ENCODE data around the gene ITPK1.

- TF ChIP-seq NFE2L2 (conservative IDR thresholded peaks at IDR 0.05; ENCODE audit: low read length) (no peak), RAD21 (conservative IDR thresholded peaks at IDR 0.05 in 1 of 2, IDR thresholded peaks at IDR 0.05 in 1 of 2) (no peak), RFX5 (IDR thresholded peaks at IDR 0.05) (no peak), POLR2A (IDR thresholded peaks at IDR 0.05; ENCODE audit: low read length) (no peak), MAFK (IDR thresholded peaks at IDR 0.05; ENCODE audit: partially characterized antibody) (no peak)
- TF ChIP-seq, protein P1, sequence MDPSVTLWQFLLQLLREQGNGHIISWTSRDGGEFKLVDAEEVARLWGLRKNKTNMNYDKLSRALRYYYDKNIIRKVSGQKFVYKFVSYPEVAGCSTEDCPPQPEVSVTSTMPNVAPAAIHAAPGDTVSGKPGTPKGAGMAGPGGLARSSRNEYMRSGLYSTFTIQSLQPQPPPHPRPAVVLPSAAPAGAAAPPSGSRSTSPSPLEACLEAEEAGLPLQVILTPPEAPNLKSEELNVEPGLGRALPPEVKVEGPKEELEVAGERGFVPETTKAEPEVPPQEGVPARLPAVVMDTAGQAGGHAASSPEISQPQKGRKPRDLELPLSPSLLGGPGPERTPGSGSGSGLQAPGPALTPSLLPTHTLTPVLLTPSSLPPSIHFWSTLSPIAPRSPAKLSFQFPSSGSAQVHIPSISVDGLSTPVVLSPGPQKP (IDR thresholded peaks at IDR 0.05; ENCODE audit: low read depth, low read length): no peak
- TF ChIP-seq, protein P2, sequence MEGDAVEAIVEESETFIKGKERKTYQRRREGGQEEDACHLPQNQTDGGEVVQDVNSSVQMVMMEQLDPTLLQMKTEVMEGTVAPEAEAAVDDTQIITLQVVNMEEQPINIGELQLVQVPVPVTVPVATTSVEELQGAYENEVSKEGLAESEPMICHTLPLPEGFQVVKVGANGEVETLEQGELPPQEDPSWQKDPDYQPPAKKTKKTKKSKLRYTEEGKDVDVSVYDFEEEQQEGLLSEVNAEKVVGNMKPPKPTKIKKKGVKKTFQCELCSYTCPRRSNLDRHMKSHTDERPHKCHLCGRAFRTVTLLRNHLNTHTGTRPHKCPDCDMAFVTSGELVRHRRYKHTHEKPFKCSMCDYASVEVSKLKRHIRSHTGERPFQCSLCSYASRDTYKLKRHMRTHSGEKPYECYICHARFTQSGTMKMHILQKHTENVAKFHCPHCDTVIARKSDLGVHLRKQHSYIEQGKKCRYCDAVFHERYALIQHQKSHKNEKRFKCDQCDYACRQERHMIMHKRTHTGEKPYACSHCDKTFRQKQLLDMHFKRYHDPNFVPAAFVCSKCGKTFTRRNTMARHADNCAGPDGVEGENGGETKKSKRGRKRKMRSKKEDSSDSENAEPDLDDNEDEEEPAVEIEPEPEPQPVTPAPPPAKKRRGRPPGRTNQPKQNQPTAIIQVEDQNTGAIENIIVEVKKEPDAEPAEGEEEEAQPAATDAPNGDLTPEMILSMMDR (IDR thresholded peaks at IDR 0.05): no peak
These were observed 97.8 kb downstream of the ITPK1 start for GRCh38 chr14:93017898-93018297.
